GM19463 (cell line): ENCODE results near the gene GOLGA7B.
A peak's percentile ranks its signal among the peaks of the same experiment; 100 is the strongest.

Source experiments
- ATAC-seq: cut with Tn5 transposase; IDR thresholded peaks from one replicate; pipeline ENCODE4 v1.9.1; 2021; ENCODE audit warnings: mild to moderate bottlenecking, moderate library complexity; ENCODE audit not compliant: unreplicated experiment

GOLGA7B gene

GRCh38 chr10:97849687-97850402 is at the start of gene GOLGA7B:
Gene GOLGA7B, plus strand, starts transcription at chr10:97849843. Its CDS starts 461 bp downstream, at chr10:97850304.
- ATAC-seq, result peak; percentile 74

- no peak for ATAC-seq
Observed at GRCh38 chr10:97800474-97800873, 49.2 kb upstream of the GOLGA7B start.

- ATAC-seq, result no peak
Observed at GRCh38 chr10:97801422-97801821, 48.2 kb upstream of the GOLGA7B start.

- no peak for ATAC-seq
Observed at GRCh38 chr10:97805096-97805884, 44.4 kb upstream of the GOLGA7B start.

GRCh38 chr10:97805949-97806348 is 43.7 kb upstream of the GOLGA7B start:
- ATAC-seq, result no peak

GRCh38 chr10:97810446-97810845 is 39.2 kb upstream of the GOLGA7B start:
- no peak for ATAC-seq

GRCh38 chr10:97811958-97812357 is 37.7 kb upstream of the GOLGA7B start:
- no peak for ATAC-seq

DNA sequence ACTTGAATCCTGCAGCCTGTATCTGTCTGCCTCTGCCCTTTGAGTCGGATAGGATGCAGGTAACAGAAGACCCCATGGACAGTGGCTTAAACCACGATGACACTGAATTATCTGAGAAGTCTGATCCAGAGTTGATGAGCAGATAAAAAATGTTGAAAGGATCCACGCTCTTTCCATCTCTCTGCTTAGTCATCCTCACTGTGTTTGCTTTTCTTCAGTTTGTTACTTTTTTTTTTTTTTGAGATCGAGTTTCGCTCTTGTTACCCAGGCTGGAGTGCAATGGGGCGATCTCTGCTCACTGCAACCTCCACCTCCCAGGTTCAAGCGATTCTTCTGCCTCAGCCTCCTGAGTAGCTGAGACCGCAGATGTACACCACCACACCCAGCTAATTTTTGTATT is 36.9 kb upstream of the GOLGA7B start:
- no peak for ATAC-seq

- no peak for ATAC-seq
Observed at GRCh38 chr10:97813311-97813710, 36.3 kb upstream of the GOLGA7B start.

DNA sequence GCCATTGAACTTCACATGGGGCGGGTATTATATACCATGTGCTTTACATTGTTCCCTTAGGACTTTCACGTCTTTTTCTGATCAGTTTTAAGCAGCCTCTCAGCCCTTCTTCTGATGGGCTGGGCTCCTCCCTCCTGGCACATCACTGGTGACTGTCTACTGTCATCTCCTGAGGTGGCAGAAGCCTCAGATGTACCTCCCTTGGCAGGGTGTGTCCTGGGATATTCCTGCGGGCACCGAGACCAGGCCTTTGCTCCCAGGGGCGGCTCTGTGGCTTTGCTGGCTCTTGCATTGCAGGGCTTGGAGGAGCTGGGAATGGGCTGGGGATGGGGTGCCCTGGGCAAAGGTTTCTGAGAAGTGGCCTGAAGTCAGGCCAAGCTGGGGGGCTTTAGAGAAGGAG is 34.6 kb upstream of the GOLGA7B start:
- ATAC-seq, result no peak

- no peak for ATAC-seq
Observed at GRCh38 chr10:97816609-97817008, 33.0 kb upstream of the GOLGA7B start.

GRCh38 chr10:97818572-97818971 is 31.1 kb upstream of the GOLGA7B start:
- ATAC-seq, result no peak

DNA sequence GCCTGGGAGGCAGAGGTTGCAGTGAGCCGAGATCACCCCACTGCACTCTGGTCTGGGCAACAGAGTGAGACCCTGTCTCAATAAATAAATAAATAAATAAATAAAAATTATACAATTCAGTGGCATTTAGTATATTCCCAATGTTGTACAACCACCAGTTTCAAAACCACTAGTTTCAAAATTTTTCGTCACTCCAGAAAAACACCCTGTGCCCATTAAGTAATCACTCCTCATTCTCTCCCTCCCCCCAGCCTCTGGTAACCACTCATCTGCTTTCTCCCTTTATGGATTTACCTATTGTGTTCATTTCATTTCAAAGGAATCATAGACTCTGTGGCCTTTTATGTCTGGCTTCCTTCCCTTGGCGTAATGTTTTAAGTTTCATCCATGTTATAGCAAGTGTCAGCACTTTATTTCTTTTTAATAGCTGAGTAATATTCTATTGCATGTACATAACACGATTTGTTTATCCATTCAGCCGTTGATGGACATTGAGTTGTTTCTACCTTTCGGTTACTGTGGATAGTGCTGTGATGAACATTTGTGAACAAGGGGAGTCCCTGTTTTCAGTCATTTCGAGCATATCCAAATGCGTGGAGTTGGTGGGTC is 29.4 kb upstream of the GOLGA7B start:
- ATAC-seq, result no peak

DNA sequence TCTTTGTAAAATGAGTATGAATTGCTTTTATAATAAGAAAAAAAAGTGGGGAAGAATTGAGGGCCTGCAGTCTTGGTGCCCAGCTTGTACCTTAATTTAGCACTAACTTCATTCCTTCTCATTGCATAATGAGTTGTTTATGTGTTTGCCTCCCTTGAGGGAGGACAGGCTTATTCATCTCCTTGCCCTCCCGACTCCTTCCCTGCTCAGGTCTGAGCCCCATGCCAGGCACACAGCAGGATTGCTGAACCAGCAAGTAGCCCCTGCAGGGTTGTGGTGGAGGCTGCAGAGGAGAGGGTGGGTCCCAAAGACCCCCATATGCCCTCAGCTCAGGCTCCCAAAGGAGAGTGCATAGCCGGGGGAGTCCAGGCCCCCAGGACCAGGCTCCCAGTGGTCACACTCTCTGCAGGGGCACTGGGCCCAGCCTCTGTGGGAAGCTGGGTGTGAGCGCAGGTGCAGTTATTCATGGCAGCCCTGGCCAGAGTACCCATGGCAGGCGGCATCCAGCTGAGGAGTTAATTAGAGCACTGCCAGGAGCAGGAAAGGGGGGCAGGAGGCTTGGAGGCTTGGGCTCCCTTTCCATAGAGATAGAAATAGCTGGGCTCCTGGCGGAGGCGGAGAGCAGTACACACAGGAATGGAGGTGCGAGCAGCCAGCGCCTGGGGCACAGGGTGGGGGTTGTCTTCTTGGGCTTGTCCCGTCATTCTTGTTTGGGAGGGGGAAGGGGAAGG is 28.2 kb upstream of the GOLGA7B start:
- ATAC-seq, result no peak

DNA sequence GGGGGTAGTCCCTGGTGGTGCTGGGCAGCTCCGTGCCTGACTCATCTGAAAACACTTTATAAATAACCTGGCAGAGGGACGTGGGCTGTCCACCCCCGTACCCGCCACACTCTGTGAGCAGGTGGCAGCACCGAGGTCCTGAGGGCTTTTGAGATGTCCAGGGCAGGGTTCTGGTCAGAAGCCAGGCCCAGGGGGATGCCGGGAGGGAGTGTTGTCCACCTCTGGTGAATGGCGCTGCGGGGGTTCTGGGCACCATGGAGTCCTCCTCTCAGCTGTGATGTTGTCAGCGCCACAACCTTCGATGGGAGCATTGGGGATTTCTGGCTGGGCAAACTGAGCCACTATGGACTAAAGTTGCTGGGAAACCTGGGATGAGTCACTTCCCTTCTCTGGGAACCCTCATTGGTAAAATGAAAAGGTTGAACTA is 27.4 kb upstream of the GOLGA7B start:
- ATAC-seq, result no peak

DNA sequence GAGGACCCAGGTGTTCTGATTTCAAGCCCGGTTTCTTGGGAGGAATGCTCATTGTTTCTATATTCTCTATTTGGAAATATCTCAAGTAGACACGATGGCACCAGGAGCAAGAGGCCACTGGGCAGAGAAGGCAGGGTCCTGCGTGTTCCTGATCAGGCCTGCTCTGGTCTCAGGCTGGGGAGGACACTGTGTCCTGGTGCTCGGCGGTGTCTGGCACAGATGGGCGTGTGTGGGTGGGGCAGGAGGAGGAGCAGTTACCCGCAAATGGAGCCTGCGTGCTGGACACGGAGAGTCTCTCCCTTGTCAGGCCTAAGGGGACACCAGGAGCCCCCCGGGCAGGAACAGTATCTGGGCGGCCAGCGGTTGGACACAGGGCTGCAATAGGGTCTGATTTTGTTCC is 25.9 kb upstream of the GOLGA7B start:
- no peak for ATAC-seq

- ATAC-seq, result no peak
Observed at GRCh38 chr10:97825020-97825760, 24.5 kb upstream of the GOLGA7B start.

DNA sequence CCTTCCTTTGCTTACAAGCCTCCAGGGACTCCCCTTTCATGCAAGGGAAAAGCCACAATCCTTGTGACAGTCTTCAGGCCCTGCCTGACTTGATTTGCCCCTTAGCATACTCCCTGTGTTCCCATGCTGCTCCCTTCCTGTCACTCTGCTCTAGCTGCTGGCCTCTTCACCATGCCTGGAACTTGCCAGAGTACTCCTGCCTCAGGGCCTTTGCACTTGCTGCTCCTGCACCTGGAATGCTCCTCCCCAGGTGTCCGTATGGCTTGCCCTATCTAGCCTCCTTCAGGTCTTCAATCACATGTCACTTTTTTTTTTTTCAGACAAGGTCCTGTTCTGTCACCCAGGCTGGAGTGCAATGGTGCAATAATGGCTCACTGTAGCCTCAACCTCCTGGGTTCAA is 22.8 kb upstream of the GOLGA7B start:
- no peak for ATAC-seq

- no peak for ATAC-seq
Observed at GRCh38 chr10:97827702-97828291, 21.8 kb upstream of the GOLGA7B start.

- ATAC-seq, result no peak
Observed at GRCh38 chr10:97828721-97829120, 20.9 kb upstream of the GOLGA7B start.
